Activated gamma-delta T cell (primary cell): ENCODE data around the gene ZNF439.
"Not testable (repeated sequence)": the region's sequence is repeated elsewhere in the genome, so short reads cannot be mapped to it uniquely, and the experiment has no call there.

Experiments
- DNase-seq: peaks from one replicate; lab custom pipeline; 2025; lab: John Stamatoyannopoulos, UW

Gene ZNF439

DNA sequence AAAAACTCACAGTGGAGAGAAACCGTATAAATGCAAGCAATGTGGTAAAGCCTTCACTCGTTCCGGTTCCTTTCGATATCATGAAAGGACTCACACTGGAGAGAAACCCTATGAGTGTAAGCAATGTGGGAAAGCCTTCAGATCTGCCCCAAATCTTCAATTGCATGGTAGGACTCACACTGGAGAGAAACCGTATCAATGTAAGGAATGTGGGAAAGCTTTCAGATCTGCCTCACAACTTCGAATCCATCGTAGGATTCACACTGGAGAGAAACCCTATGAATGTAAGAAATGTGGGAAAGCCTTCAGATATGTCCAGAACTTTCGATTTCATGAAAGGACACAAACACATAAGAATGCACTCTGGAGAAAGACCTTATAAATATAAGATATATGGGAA is 19.7 kb downstream of the ZNF439 start:
- no peak for DNase-seq

DNA sequence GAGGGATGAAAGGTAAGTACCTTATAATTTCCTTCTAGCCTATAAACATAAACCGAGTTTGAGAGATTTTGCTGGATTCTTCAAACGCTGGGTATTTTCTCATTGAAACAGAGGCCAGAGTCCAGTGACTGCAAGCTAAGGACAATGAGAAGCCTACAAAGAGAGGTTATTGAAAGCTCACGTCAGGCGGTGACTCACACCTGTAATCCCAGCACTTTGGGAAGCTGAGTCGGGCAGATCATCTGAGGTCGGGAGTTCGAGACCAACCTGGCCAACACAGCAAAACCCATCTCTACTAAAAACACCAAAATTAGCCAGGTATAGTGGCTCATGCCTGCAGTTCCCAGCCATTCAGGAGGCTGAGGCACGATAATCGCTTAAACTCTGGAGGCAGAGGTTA is 24.1 kb downstream of the ZNF439 start:
- DNase-seq, result no peak

DNA sequence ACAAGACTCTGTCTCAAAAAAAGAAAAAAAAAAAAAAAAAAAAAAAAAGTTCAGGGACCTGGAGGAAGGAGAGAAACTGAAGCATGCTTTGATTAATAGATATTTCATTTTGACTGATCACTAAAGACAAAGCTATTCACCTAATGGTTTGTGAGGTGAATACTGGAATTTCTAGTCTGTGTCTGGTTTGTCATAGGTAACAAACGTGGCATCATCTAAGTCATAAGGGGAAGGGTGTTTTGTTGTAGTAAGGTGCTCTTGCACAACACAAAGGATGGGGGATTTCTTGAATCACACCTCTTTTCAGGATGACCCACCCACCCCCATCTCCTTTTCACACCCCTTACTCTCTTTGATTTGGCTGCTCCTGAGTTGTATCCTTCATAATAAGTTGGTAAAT is 25.2 kb downstream of the ZNF439 start:
- DNase-seq, result no peak

GRCh38 chr19:11879687-11880266 is 31.3 kb downstream of the ZNF439 start:
- DNase-seq, result not testable (repeated sequence)

- DNase-seq, result no peak
These were observed 32.1 kb downstream of the ZNF439 start for GRCh38 chr19:11880598-11880997.

GRCh38 chr19:11881151-11881800 is 32.8 kb downstream of the ZNF439 start:
- DNase-seq, result no peak

DNA sequence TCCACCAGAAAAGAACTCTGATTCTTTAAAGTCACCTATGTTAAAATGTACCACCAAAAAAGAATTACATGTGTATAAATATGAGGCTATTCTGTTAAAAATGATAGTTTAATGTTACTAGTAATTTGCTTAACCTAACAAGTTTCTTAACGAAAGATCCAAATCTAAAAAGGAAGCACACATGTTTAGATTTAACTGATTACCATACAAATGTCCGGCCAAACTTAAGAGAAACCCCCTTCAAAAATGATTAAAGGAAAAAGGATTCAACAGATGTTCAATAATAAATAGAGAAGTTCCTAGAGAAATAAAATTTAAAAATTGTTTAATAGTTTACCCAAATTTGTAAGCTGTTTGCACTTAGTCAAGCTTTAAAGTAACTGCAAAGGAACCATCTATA is 34.1 kb downstream of the ZNF439 start:
- DNase-seq, result no peak

DNA sequence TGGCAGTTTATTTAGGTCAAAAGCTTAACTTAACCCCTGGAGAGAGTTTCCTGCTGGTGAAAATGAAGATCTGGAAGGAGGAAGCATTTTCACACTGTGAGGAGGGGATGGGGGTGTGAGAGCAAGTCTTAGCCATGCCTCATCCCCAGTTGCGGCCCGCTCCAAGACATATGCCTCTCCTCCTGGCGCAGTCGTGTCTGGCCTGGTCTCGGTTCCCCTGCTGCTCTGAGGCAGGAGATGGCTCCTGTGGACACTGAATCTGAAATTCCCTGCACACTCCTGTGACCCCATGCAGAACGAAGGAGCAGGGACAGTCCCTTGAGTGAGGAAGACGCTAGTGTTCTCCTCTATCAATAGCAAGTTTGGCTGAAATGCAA is 38.7 kb downstream of the ZNF439 start:
- DNase-seq, result no peak

GRCh38 chr19:11887611-11888531 is 39.3 kb downstream of the ZNF439 start, which contains the start of gene ZNF69:
ZNF69 (plus strand) TSS chr19:11887782; CDS start chr19:11887924, 142 bp downstream.
- DNase-seq, result no peak

DNA sequence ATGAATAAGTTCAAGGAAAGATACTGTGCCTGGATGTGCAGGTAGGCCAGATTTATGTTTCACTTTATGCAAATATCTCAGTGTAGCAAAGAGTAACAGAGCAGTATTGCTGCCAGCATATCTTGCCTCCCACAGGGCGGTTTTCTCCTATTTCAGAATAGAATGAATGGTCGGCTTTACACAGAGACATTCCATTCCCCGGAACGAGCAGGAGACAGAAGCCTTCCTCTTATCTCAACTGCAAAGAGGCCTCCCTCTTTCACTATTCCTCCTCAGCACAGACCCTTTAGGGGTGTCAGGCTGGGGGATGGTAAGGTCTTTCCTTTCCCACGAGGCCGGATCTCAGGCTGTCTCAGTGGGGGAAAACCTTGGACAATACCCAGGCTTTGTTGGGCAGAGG is 41.4 kb downstream of the ZNF439 start:
- not testable (repeated sequence) for DNase-seq

- DNase-seq, result no peak
These were observed 42.1 kb downstream of the ZNF439 start for GRCh38 chr19:11890634-11891033.

GRCh38 chr19:11894851-11895250 is 46.3 kb downstream of the ZNF439 start:
- no peak for DNase-seq

DNA sequence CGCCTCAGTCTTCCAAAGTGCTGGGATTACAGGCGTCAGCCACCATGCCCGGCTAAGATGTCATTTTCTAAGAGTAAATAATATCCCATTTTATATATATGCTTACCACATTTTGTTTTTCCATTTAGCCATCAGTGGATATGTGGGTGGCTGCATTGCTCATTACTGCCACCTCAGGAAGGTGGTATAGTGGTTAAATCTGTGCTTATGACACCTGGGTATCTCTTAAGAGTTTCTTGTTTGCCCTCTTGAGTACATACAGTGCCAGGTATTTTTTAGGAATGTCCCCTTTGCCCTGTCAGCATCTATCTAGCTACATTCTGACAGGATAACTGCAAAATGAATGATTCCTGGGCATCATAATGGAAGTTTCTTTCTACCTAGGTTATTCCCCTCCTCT is 53.7 kb downstream of the ZNF439 start:
- no peak for DNase-seq

DNA sequence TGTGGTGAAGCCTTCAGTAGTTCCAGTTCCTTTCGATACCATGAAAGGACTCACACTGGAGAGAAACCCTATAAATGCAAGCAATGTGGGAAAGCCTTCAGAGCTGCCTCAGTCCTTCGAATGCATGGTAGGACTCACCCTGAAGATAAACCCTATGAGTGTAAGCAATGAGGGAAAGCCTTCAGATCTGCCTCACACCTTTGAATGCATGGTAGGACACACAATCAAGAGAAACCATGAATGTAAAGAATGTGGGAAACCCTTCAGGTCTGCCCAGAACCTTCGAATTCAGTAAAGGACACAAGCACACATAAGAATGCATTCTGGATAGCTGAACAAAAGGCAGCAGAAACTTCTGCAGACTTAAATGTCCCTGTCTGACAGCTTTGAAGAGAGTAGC is 57.4 kb downstream of the ZNF439 start:
- DNase-seq, result no peak

DNA sequence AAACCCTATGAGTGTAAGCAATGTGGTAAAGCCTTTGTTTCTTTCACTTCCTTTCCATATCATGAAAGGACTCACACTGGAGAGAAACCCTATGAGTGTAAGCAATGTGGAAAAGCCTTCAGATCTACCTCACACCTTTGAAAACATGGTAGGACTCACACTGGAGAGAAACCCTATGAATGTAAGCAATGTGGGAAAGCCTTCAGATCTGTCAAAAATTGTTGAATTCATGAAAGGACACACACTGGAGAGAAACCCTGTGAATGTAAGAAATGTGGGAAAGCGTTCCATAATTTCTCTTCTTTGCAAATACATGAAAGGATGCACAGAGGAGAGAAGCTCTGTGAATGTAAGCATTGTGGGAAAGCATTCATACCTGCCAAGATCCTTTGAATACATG is 63.4 kb downstream of the ZNF439 start:
- not testable (repeated sequence) for DNase-seq

- not testable (repeated sequence) for DNase-seq
These were observed 66.0 kb downstream of the ZNF439 start for GRCh38 chr19:11914417-11915051.
